Motor neuron (in vitro differentiated cells): ENCODE measurements around the gene GDI1. TPM values are rescaled to one million over a fixed set of nuclear protein-coding genes. Genes with fewer than 3 reads are reported as not detected.

Experiments
- ATAC-seq, 8 experiments: fragments of 200-7000 bp; cut with Tn5 transposase; replicated peaks in 6 of 8; 2 replicates each; pipeline ENCODE4 v1.8.0; 2021; ENCODE audit warnings: mild to moderate bottlenecking in 8 of 8, moderate library complexity in 8 of 8
- H3K27ac ChIP-seq, 2 donors: fragments of 250-450 bp; sonication (Bioruptor Pico); 2 replicates each; pipeline ENCODE4 v1.9.0; 2021; ENCODE audit warnings: antibody characterized with exemption in 2 of 2, mild to moderate bottlenecking in 2 of 2, moderate library complexity in 1 of 2
- H3K4me1 ChIP-seq, 2 donors: fragments of 250-450 bp; sonication (Bioruptor Pico); replicated peaks in 1 of 2; 2 replicates each; pipeline ENCODE4 v1.6.1; 2021; ENCODE audit warnings: antibody characterized with exemption in 2 of 2, mild to moderate bottlenecking in 2 of 2, moderate library complexity in 1 of 2
- H3K4me3 ChIP-seq, 5 donors: fragments of 250-450 bp; sonication (Bioruptor Pico); 2 replicates each; pipeline ENCODE4 v1.9.0; 2021; ENCODE audit warnings: antibody characterized with exemption in 5 of 5, mild to moderate bottlenecking in 5 of 5, moderate library complexity in 4 of 5
- WGBS, 10 experiments: fragments of 450-650 bp; shearing (Covaris generic); methylation state at CpG; one replicate each; pipeline ENCODE4 v1.0.0; 2022; 5-methylcytosine and 5-hydroxymethylcytosine counted together
- in situ Hi-C, 9 experiments: fragments of 400-800 bp; cut with MboI; loops; one replicate each; pipeline ENCODE4 v1.15.0; 2021; ENCODE audit warnings: low sequenced_read_pairs in 9 of 9, low pct_unique_long_range_greater_than_20kb in 2 of 9; ENCODE audit not compliant: unreplicated experiment in 9 of 9
- total RNA-seq, 8 experiments: library from RNA; unstranded; fragments of 300-600 nt; gene quantifications; 2 replicates each; pipeline versions ENCODE4 v1.2.3 to v1.2.4, GENCODE V29; 2022

GDI1 gene
- total RNA-seq, 8 experiments from 2014 or later: 59.0 to 379 (median 254) TPM

GRCh38 chrX:154446430-154446829, 9.5 kb downstream of the GDI1 start:
- ATAC-seq: no peak
- no peak overlapping the region for H3K4me3 ChIP-seq
- H3K4me1 ChIP-seq: peaks cover 5 to 9% of the 10 kb centered on the region in 2 donors
- H3K27ac ChIP-seq: no peak overlapping the region
- WGBS, 10 experiments: 70 to 100% methylated on average over 2 of the region's 12 CpGs; no CpG with 5 or more reads in 8 of the 10 experiments
- in situ Hi-C loops: no loop called here

GRCh38 chrX:154448484-154448883, 11.5 kb downstream of the GDI1 start:
- H3K27ac ChIP-seq: no peak overlapping the region
- no peak for ATAC-seq
- WGBS, 10 experiments: 34 to 80% methylated on average over 1 to 4 of the region's 14 CpGs; no CpG with 5 or more reads in 8 of the 10 experiments
- H3K4me1 ChIP-seq: peaks cover under 1 to 6% of the 10 kb centered on the region in 2 donors
- in situ Hi-C loops: no loop called here
- no peak overlapping the region for H3K4me3 ChIP-seq

GRCh38 chrX:154449618-154450017, 12.7 kb downstream of the GDI1 start:
- H3K27ac ChIP-seq: no peak overlapping the region
- in situ Hi-C loops: no loop called here

GRCh38 chrX:154450312-154450711, 13.4 kb downstream of the GDI1 start:
- no peak overlapping the region for H3K27ac ChIP-seq
- in situ Hi-C loops: no loop called here

More at GRCh38 chrX:154449618-154450017, 12.7 kb downstream of the GDI1 start:
- peaks cover 0 to 6% of the 10 kb centered on the region in 2 donors for H3K4me1 ChIP-seq
- no peak overlapping the region for H3K4me3 ChIP-seq
- ATAC-seq: no peak
- 69% methylated on average over 3 of the region's 18 CpGs; no CpG with 5 or more reads in 9 of the 10 experiments for WGBS, 10 experiments

GRCh38 chrX:154452823-154453222, 15.9 kb downstream of the GDI1 start:
- Histone ChIP-seq H3K4me3 (no peak overlapping the region), H3K27ac (no peak overlapping the region), H3K4me1 (no peaks in the 10 kb centered on the region)
- in situ Hi-C loops: no loop called here
- WGBS, 10 experiments: 88 to 100% (median 100%) methylated on average over 2 to 5 of the region's 9 CpGs; no CpG with 5 or more reads in 6 of the 10 experiments
- no peak for ATAC-seq

More at GRCh38 chrX:154450312-154450711, 13.4 kb downstream of the GDI1 start:
- no peaks in the 10 kb centered on the region for H3K4me1 ChIP-seq
- no peak for ATAC-seq
- WGBS, 10 experiments: 67 to 80% (median 70%) methylated on average over 2 to 11 of the region's 17 CpGs; no CpG with 5 or more reads in 6 of the 10 experiments
- H3K4me3 ChIP-seq: no peak overlapping the region

GRCh38 chrX:154457491-154458115, 20.6 kb downstream of the GDI1 start:
- Histone ChIP-seq H3K4me1 (peaks cover 7% of the 10 kb centered on the region in 2 donors), H3K4me3 (peak overlapping the region; percentile 76 to 90 (median 87)), H3K27ac (peak overlapping the region; percentile 97 to 98)
- ATAC-seq: peak; percentile 27 to 55 (median 42)
- WGBS, 10 experiments: 33 to 52% (median 38%) methylated on average over 3 to 7 of the region's 65 CpGs; no CpG with 5 or more reads in 7 of the 10 experiments
- in situ Hi-C loops: no loop called here

- Histone ChIP-seq H3K4me3 (peak within 1 kb of the TSS; percentile 76 to 90 (median 87)), H3K4me1 (peaks cover 7% of the 10 kb centered on the region in 2 donors), H3K27ac (peak within 1 kb of the TSS; percentile 97 to 98)
- no CpG with 5 or more reads among the region's 88 CpGs for WGBS, 10 experiments
- peak; percentile 66 to 83 (median 70) for ATAC-seq
- in situ Hi-C loops: no loop called here
Measured at GRCh38 chrX:154458116-154458953, 21.4 kb downstream of the GDI1 start, which contains the start of gene PLXNA3. PLXNA3 (plus strand) TSS chrX:154458281; CDS start chrX:154460184, 1,903 bp downstream.

GRCh38 chrX:154458954-154459778, 22.2 kb downstream of the GDI1 start:
- Histone ChIP-seq H3K4me1 (peaks cover 7% of the 10 kb centered on the region in 2 donors), H3K4me3 (peak overlapping the region; percentile 76 to 90 (median 87)), H3K27ac (peak overlapping the region; percentile 97 to 98)
- in situ Hi-C loops: no loop called here
- 0 to 24% methylated on average over 1 to 3 of the region's 15 CpGs; no CpG with 5 or more reads in 8 of the 10 experiments for WGBS, 10 experiments
- ATAC-seq: peak; percentile 30 to 58 (median 48)

GRCh38 chrX:154459832-154460231, 22.9 kb downstream of the GDI1 start:
- Histone ChIP-seq H3K4me3 (peak overlapping the region; percentile 76 to 90 (median 87)), H3K27ac (peak overlapping the region; percentile 97 to 98), H3K4me1 (peaks cover 7% of the 10 kb centered on the region in 2 donors)
- ATAC-seq: peak; percentile 15 to 66 (median 58)
- no CpG with 5 or more reads among the region's 14 CpGs for WGBS, 10 experiments
- in situ Hi-C loops: no loop called here

GRCh38 chrX:154460326-154460725, 23.4 kb downstream of the GDI1 start:
- no peak for ATAC-seq
- WGBS, 10 experiments: 72% methylated on average over 9 of the region's 26 CpGs; no CpG with 5 or more reads in 9 of the 10 experiments
- H3K4me1 ChIP-seq: peaks cover 7% of the 10 kb centered on the region in 2 donors
- peak overlapping the region; percentile 76 to 90 (median 87) for H3K4me3 ChIP-seq
- in situ Hi-C loops: no loop called here
- peak overlapping the region; percentile 97 to 98 for H3K27ac ChIP-seq

- no peak overlapping the region for H3K4me3 ChIP-seq
- H3K4me1 ChIP-seq: peaks cover 7% of the 10 kb centered on the region in 2 donors
- in situ Hi-C loops: no loop called here
- no peak for ATAC-seq
- H3K27ac ChIP-seq: no peak overlapping the region
- no CpG with 5 or more reads among the region's 8 CpGs for WGBS, 10 experiments
Measured at GRCh38 chrX:154462396-154462795, 25.4 kb downstream of the GDI1 start.

GRCh38 chrX:154463611-154464220, 26.8 kb downstream of the GDI1 start:
- H3K4me3 ChIP-seq: no peak overlapping the region
- WGBS, 10 experiments: 90% methylated on average over 6 of the region's 36 CpGs; no CpG with 5 or more reads in 9 of the 10 experiments
- in situ Hi-C loops: no loop called here
- no peak for ATAC-seq
- peaks cover 7% of the 10 kb centered on the region in 2 donors for H3K4me1 ChIP-seq
- no peak overlapping the region for H3K27ac ChIP-seq
